ENCODE data around the gene LIMK2.

- TF ChIP-seq EP300 (conservative IDR thresholded peaks at IDR 0.05; ENCODE audit: poor library complexity, severe bottlenecking), result no peak
- TF ChIP-seq, protein P1, sequence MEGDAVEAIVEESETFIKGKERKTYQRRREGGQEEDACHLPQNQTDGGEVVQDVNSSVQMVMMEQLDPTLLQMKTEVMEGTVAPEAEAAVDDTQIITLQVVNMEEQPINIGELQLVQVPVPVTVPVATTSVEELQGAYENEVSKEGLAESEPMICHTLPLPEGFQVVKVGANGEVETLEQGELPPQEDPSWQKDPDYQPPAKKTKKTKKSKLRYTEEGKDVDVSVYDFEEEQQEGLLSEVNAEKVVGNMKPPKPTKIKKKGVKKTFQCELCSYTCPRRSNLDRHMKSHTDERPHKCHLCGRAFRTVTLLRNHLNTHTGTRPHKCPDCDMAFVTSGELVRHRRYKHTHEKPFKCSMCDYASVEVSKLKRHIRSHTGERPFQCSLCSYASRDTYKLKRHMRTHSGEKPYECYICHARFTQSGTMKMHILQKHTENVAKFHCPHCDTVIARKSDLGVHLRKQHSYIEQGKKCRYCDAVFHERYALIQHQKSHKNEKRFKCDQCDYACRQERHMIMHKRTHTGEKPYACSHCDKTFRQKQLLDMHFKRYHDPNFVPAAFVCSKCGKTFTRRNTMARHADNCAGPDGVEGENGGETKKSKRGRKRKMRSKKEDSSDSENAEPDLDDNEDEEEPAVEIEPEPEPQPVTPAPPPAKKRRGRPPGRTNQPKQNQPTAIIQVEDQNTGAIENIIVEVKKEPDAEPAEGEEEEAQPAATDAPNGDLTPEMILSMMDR (IDR thresholded peaks at IDR 0.05; ENCODE audit: poor library complexity, severe bottlenecking), result no peak
Measured at GRCh38 chr22:31223786-31224191, 11.7 kb downstream of the LIMK2 start.

Measured in neural cell (in vitro differentiated cells).